GM19452 (cell line): ENCODE results near the gene HMGXB4.
"Not testable (repeated sequence)": the region's sequence is repeated elsewhere in the genome, so short reads cannot be mapped to it uniquely, and the experiment has no call there.

ENCODE experiments used
- ATAC-seq: cut with Tn5 transposase; IDR thresholded peaks from one replicate; pipeline ENCODE4 v1.9.1; 2021; ENCODE audit not compliant: unreplicated experiment

The HMGXB4 gene

DNA sequence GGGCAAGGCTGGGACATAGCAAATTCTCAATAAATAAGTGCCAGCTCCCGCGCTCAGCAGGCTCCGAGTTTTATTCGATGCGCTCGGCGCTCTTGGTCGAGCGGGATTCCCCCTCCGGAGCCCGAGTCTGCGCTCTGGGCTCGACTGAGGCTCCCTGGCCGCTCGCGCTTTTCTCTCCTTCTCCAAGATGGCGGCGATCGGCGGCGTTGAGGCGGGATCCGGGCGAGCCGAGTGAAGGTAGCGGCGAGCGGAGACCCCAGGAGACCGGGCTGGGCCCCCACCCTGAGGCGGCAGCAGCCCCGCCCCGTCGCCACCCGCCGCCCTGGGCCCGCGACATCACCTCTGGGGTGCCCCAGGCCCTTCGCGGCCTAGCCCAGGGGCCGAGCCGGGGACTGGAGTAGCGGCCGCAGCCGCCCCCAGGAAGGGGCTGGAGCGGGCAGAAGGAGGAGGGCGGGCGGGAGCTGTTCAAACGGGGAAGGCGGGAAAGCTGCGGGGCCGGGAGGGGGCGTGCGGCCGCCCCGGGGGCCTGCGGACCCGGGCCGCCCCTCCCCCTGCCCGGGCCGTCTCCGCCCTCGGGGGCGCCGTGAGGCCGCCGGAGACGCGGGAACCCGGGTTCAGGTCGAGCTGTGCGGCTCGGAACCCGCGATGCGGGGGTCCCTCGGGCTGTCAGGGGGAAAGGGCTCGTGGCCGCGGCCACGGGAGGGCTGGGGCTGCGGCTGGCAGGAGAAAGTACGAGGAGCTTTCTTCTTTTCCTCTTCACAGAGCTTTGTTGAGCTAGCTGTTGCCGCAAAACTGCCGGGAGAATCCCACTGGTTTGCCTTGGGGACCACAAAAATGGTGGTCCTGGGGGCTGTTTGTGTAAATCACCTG, at the start of gene HMGXB4:
HMGXB4 (plus strand) TSS at position 173 of the 870 bp plus-strand sequence. CDS start 4,898 bp downstream, outside the sequence.
- peak; percentile 86 for ATAC-seq

GRCh38 chr22:35208003-35208402, 49.3 kb upstream of the HMGXB4 start:
- ATAC-seq, result no peak

DNA sequence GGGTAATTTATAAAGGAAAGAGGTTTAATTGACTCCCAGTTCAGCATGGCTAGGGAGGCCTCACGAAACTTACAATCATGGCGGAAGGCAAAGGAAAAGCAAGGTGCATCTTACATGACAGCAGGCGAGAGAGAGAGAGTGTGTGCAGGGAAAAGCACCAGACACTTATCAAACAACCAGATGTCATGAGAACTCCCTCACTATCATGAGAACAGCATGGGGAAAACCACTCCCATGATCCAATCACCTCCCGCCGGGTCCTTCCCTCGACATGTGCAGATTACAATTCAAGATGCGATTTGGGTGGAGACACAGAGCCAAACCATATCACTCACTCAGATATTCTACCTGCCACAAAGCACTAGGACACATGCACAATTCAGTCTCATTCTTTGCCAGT, 48.1 kb upstream of the HMGXB4 start:
- no peak for ATAC-seq

- no peak for ATAC-seq
These were observed 45.3 kb upstream of the HMGXB4 start for GRCh38 chr22:35212009-35212408.

DNA sequence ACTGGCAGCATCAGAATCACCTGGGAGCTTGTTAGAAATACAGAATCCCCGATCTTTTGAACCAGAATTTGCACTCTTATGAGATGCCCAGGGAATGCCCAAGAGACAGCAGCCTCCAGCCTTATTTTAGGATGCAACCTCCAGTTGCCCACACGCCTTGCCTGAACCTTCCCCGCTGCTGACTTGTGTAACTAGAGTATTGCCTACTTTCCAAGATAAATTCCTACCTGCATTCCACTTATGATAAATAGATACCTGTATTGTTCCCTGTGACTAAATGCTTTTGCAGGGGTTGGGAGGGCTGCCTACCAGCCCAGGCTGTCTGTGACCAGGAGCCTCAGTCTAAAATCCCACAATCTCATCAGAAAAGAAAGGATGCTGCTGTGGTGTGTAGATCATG, 44.3 kb upstream of the HMGXB4 start:
- ATAC-seq, result no peak

DNA sequence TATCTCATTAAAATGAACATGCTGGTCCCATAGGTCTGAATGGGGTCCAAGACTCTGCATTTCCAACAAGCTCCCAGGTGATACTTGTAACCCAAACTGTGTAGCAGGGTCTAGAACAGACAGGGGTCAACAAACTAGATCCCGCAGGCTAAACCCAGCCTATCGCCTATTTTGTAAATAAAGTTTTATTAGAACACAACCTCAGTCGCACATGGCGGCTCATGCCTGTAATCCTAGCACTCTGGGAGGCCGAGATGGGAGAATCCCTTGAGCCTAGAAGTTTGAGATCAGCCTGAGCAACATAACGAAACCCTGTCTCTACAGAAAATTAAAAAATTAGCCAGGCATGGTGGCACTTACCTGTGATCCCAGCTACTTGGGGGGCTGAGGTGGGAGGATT, 42.3 kb upstream of the HMGXB4 start:
- no peak for ATAC-seq

DNA sequence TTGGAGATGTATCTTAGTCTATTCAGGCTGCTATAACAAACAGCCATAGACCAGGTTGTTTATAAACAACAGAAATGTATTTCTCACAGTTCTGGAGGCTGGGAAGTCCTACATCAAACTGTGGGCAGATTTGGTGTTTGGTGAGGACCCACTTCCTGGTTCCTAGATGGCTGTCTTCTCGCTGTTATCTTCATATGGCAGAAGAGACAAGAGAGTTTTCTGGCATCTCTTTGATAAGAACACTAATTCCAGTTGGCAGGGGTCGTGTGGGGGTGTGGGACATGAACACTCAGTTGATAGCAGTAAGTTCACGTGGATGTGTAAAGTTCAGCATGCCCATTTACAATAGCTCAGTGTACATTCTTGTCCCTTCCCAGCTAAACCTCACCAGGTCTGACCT, 41.3 kb upstream of the HMGXB4 start:
- ATAC-seq, result no peak

- no peak for ATAC-seq
These were observed 39.8 kb upstream of the HMGXB4 start for GRCh38 chr22:35217527-35217926.

- no peak for ATAC-seq
These were observed 39.2 kb upstream of the HMGXB4 start for GRCh38 chr22:35218079-35218478.

- no peak for ATAC-seq
These were observed 38.3 kb upstream of the HMGXB4 start for GRCh38 chr22:35219012-35219411.

- no peak for ATAC-seq
These were observed 37.1 kb upstream of the HMGXB4 start for GRCh38 chr22:35220221-35220620.

- no peak for ATAC-seq
These were observed 32.3 kb upstream of the HMGXB4 start for GRCh38 chr22:35225010-35225409.

GRCh38 chr22:35226958-35227647, 30.2 kb upstream of the HMGXB4 start:
- ATAC-seq, result no peak

GRCh38 chr22:35229865-35230264, 27.4 kb upstream of the HMGXB4 start:
- no peak for ATAC-seq

DNA sequence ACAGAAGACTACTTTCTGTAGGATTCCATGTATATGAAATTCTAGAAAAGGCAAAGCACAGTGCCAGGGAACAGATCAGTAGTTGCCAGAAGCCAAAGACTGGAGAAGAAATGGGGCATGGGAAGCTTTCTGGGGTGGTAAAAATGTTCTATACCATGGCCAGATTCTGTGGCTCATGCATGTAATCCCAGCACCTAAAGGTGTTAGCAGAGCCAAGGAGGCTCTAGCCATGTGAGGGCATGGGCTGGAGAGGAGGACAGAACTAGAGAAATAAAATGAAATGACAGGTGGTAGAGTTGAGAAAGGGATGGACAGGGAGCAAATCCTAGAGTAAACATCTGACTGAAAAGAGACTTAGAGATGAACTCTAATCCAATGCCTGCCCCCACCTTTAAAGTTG, 26.9 kb upstream of the HMGXB4 start:
- no peak for ATAC-seq

- no peak for ATAC-seq
These were observed 26.3 kb upstream of the HMGXB4 start for GRCh38 chr22:35230839-35231584.

DNA sequence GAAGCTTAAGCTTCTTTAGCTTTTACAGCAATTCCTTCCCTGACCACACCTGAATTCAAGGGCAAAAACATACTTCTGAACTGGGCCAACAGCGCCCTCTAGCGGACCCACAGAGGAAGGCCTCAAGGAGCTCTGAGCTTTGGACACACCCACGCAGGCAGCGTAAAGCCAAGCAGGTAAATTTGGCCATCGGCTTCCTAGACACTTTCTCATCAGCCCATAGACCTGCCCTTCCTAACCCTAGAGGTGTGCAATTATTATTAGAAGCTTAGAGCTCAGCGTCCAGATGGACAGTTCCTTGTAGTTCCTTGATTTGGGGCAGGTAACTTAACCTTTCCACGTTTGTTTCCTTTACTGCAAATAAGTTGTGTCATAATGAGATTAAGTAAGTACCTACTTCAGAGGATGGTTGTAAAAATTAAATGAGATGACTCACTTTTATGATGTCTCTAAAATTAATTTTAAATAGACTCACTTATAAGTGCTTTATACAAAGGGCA, 25.7 kb upstream of the HMGXB4 start:
- no peak for ATAC-seq

GRCh38 chr22:35238749-35239148, 18.5 kb upstream of the HMGXB4 start:
- ATAC-seq, result not testable (repeated sequence)

DNA sequence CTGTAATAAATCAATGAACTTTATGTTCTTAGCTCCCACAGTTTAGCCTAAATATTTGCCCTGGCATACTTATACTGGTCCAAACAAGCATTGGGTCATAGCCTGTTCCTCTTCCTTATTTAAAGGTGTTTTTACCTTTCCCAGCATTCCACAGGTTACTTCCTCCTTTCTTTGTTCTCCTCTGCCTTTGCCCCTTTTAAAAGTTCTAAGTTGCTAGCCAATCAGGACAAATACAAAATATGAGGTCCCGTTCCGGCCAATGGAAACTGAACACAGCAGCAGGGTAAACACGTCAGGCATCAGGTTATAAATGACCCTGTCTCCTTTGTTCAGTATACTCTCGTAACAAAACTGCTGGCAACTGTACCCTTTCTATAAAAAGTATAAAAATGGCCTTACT, 12.8 kb upstream of the HMGXB4 start:
- not testable (repeated sequence) for ATAC-seq

DNA sequence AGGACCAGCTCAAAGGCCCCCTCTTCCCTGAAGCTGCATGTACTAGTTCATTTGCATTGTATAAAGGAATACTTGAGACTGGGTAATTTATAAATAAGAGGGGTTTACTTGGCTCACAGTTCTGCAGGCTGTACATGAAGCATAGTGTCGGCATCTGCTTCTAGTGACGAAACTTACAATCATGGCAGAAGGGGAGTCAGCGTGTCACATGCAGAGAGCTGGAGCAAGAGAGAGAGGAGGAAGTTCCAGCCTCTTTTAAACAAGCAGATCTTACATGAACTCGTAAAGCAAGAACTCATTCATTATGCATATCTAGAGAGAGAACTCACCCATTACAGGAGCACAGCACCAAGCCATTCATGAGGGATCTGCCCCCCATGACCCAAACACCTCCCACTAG, 7.1 kb upstream of the HMGXB4 start:
- ATAC-seq, result no peak

GRCh38 chr22:35253946-35254345, 3.3 kb upstream of the HMGXB4 start:
- no peak for ATAC-seq

GRCh38 chr22:35257002-35257320, 332 bp upstream of the HMGXB4 start:
- ATAC-seq, result peak; percentile 27
